HG03457 (cell line): Measurements from ENCODE around the gene REEP1.
"Not testable (repeated sequence)": the region's sequence is repeated elsewhere in the genome, so short reads cannot be mapped to it uniquely, and the experiment has no call there.

Experiments used
- ATAC-seq: cut with Tn5 transposase; IDR thresholded peaks from one replicate; pipeline ENCODE4 v1.9.1; 2021; ENCODE audit warnings: moderate number of reproducible peaks; ENCODE audit not compliant: unreplicated experiment

Gene REEP1

GRCh38 chr2:86347401-86347800 lies 10.0 kb upstream of the REEP1 start:
- no peak for ATAC-seq

- not testable (repeated sequence) for ATAC-seq
Observed at GRCh38 chr2:86345783-86346370, 8.5 kb upstream of the REEP1 start.

DNA sequence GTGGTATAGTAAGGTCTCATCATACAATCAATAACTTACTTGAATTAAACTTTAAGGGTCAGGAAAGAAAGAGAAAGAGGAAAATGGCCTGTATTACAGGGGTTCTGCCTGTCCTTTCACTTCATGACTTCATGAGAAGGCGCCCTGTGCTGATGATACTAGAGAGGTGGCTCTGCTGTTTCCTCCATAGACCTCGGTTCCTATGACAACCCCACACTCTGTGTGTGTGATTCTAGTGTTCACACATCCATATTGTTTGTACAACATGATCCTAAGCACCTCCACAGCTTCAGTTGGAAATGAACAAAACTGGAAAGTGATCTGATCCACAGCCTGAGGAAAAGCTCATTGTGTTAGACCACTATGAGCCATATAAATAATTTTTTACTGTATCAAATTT lies 7.0 kb upstream of the REEP1 start:
- ATAC-seq: no peak

GRCh38 chr2:86342488-86342887 lies 5.1 kb upstream of the REEP1 start:
- ATAC-seq: no peak

DNA sequence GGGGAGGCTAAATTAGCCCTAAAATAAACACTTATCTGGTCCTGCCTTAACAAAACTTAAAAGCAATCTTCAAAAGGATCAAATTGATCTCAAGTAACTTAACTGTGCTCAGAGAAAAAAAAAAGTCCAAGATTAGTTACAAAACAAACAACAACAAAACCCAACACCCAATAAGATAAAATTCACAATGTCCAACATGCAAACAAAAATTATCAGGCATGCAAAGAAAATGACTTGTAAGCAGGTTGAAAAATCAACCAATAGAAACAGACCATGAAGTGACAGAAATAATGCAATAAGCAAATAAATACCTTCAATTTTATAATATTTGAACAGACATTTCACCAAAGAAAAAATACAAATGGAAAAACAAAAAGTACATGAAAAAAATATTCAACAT lies 4.0 kb upstream of the REEP1 start:
- no peak for ATAC-seq

GRCh38 chr2:86338778-86339295 lies 1.4 kb upstream of the REEP1 start:
- no peak for ATAC-seq

GRCh38 chr2:86336675-86337243 lies 667 bp downstream of the REEP1 start:
- no peak for ATAC-seq

DNA sequence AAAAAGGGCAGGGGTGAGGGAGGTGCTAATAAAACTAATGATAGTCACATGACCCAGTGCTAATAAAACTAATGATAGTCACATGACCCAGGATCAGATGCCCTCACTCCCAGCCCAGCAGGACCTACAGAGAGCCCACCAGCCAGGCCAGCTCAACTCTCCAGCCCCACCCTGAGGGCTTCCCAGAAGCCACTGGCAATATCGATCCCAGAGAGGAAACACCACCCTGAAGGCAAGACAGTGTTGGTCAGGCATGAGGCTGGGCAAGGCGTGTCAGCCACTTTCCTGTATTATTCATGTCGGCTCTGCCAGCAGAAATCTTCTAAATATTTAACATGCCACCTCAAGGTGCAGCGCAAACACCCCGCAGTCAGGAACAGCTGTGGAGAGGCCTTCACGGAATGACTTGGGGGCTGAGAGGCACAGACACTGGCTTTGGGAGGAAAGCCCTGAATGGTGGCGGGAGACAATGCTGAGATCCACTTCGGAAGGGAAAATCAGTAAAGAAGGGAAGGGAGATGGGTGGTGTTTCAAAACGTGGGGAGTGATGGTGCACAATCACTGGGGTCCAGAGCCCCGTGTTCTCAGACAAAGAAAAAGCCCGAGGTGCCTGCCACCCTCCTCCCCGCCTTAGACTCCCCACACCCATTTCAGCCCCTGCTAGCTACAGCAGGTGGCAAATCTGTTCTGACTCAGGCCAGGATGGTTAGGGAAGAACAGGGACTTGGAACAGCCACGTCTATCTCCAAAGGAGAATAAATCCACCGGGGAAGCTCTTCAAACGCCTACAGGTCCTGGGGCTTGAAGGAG lies 1.4 kb downstream of the REEP1 start:
- no peak for ATAC-seq

- ATAC-seq: no peak
Observed at GRCh38 chr2:86333378-86333777, 4.0 kb downstream of the REEP1 start.

DNA sequence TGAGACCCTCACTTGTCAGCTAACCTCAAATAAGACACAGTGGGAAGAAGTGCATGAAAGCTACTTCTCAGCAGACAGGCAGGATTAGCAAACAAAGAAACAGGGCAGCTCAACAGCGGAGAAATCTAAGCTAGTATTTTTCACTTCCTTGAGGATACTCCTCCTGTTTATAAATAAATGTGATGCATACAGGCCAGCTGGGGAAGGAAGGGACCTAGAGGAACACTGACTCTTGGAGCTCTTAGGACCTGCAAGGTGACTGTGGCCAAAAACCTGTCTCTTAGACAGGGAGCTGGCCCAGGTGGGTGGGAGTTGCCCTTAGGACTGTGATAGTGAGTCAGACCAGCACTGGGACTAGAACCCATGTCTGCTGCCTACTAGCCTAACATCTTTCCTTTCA lies 4.8 kb downstream of the REEP1 start:
- ATAC-seq: no peak

GRCh38 chr2:86331384-86331783 lies 6.0 kb downstream of the REEP1 start:
- ATAC-seq: no peak

DNA sequence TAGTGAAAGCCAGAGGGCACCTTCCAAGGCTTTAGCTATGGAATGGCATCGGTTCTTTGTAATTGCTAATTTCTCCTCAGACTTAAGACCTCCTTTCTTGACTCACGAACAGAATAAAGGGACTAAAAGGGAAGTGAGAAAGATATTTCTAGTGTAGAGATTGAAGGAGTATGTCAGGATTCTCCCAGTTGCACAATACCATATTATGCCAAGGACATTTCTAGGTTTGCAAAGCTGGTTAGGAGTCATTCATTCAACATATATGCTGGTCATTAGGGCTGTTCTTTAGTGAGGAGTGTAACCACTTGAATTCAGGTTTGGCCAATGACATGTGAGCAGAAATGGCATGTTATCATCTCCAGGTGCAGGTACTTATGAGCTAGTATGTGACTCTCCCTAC lies 7.4 kb downstream of the REEP1 start:
- ATAC-seq: no peak

GRCh38 chr2:86323273-86324021 lies 14.0 kb downstream of the REEP1 start:
- no peak for ATAC-seq

DNA sequence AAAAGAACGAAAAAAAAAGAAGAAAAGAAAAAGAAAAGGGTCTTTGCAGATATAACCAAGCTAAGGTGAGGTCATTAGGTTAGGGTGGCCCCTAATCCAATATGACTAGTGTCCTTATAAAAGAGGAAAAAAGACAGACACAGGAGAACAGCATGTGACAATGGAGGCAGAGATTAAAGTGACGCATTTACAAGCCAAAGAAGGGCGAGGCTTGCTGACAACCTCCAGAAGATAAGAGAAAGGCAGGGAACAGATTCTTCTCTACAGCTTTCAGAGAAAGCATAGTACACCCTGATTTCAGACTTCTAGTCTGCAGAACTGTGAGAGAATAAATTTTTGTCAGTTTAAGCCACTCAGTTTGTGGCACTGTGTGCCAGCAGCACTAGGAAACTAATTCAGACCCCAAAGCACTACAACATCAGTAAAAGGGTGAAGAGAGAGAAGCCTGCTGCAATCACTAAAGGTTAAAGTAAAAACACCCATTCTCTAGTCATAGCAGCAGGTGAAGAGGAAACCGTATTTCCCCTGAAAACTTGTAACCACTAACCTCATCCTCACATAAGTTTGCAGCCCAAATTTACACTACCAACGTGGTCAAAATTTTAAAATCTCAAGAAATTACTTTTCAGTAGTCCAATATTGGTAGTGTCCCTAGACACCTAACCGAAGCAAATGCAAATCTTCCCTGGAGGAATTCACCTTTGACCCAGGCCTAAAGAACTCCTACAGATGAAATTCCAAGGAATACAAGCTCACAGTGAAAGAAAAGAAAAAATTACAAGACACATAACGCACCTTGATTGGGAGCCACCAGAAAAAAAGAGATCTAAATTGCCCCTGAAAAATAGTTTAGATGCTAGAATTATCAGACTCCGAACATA lies 17.5 kb downstream of the REEP1 start:
- ATAC-seq: no peak

DNA sequence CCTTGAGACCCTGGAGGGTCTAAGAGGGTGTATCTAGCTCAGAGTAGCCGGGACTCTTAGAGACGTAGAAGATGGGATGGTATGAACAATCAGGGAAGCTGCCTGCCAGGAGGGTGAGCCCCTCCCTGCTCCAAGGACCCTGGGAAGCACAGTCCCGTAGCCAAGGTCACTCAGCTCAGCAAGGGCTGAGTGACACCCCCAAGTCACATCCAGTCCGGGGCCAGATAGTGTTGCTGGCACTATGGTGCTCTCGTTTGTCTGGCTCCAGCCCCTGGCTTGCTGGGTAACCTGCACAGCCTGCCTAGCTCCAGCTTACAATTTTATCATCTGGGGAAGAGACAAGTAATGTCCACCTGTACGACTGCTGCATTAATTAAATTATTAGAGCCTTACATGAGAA lies 22.3 kb downstream of the REEP1 start:
- no peak for ATAC-seq

DNA sequence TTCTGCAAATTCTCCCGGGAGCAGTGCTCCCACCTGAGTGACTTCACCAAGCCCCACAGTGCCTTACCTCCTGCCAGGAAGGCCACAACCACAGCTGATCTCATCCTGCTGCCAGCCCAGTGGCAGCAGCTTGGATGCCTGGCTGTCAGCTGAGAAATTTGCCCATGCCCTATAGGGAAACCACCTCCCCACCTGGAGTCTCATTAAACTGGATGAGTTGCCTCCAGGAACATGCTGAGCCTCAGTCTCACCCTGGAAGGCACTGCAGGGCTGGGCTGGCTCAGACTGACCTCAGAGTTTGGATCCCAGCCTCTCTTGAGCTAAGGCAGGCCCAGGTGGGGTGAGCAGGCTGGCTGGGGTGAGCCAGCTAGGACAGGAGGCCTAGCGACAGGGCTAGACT lies 23.3 kb downstream of the REEP1 start:
- ATAC-seq: no peak

GRCh38 chr2:86313341-86313740 lies 24.1 kb downstream of the REEP1 start:
- no peak for ATAC-seq

DNA sequence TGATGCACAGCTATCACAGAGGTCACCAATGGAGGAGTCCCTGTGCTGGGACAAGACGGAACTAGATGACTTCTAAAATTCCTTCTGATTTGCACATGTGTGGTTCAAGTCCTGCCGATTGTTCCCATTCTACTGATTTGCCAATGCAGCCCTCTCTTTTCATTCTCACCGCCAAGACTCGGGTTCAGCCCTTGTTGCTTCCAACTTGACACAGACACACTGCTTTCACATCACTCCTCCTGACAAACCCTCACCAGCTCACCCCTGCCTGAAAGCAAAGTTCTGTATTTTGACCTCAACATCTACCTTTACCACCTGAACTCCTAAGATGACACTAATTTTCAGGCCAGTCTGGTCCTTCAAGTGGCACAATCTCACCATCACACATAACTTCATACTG lies 25.5 kb downstream of the REEP1 start:
- no peak for ATAC-seq

- ATAC-seq: no peak
Observed at GRCh38 chr2:86309966-86310365, 27.5 kb downstream of the REEP1 start.

GRCh38 chr2:86308984-86309695 lies 28.3 kb downstream of the REEP1 start:
- ATAC-seq: no peak
